ENCODE measurements around the gene JAGN1.
"Not testable (repeated sequence)": the region's sequence is repeated elsewhere in the genome, so short reads cannot be mapped to it uniquely, and the experiment has no call there.

Gene JAGN1

GRCh38 chr3:9867106-9867505, 23.3 kb upstream of the JAGN1 start:
- no peak for DNase-seq

- no peak for DNase-seq
Observed at GRCh38 chr3:9869955-9870354, 20.5 kb upstream of the JAGN1 start.

- DNase-seq: no peak
Observed at GRCh38 chr3:9870978-9871377, 19.4 kb upstream of the JAGN1 start.

- DNase-seq: not testable (repeated sequence)
Observed at GRCh38 chr3:9872067-9872466, 18.3 kb upstream of the JAGN1 start.

- DNase-seq: no peak
Observed at GRCh38 chr3:9875448-9875847, 15.0 kb upstream of the JAGN1 start.

GRCh38 chr3:9876255-9876654, 14.2 kb upstream of the JAGN1 start:
- DNase-seq: not testable (repeated sequence)

- DNase-seq: no peak
Observed at GRCh38 chr3:9876991-9877390, 13.4 kb upstream of the JAGN1 start.

- DNase-seq: no peak
Observed at GRCh38 chr3:9878700-9879099, 11.7 kb upstream of the JAGN1 start.

- DNase-seq: no peak
Observed at GRCh38 chr3:9879830-9880549, 10.4 kb upstream of the JAGN1 start, which contains the start of gene CIDEC. Gene CIDEC, minus strand, starts transcription at chr3:9880253. Its CDS starts 1,767 bp downstream, at chr3:9878486.

- no peak for DNase-seq
Observed at GRCh38 chr3:9881441-9881840, 9.0 kb upstream of the JAGN1 start.

GRCh38 chr3:9883706-9884554, 6.5 kb upstream of the JAGN1 start:
- no peak for DNase-seq

- DNase-seq: no peak
Observed at GRCh38 chr3:9884555-9885165, 5.8 kb upstream of the JAGN1 start.

GRCh38 chr3:9886328-9886727, 4.1 kb upstream of the JAGN1 start:
- DNase-seq: no peak

GRCh38 chr3:9887480-9887879, 2.9 kb upstream of the JAGN1 start:
- DNase-seq: no peak

- no peak for DNase-seq
Observed at GRCh38 chr3:9888540-9888939, 1.9 kb upstream of the JAGN1 start.

GRCh38 chr3:9889405-9889804, 1.0 kb upstream of the JAGN1 start:
- DNase-seq: no peak

GRCh38 chr3:9891072-9891622, 737 bp downstream of the JAGN1 start:
- no peak for DNase-seq

- DNase-seq: no peak
Observed at GRCh38 chr3:9893739-9894138, 3.3 kb downstream of the JAGN1 start.

GRCh38 chr3:9895715-9896114, 5.3 kb downstream of the JAGN1 start:
- DNase-seq: not testable (repeated sequence)

- DNase-seq: not testable (repeated sequence)
Observed at GRCh38 chr3:9896755-9897407, 6.5 kb downstream of the JAGN1 start.

GRCh38 chr3:9897408-9898372, 7.3 kb downstream of the JAGN1 start:
- DNase-seq: no peak
